OCI-LY3 (cell line): ENCODE data around the gene CHML.

ENCODE experiments used
- CTCF ChIP-seq: fragments of 200-600, 300-600 bp; sonication (generic); IDR thresholded peaks from 2 replicates; pipeline ENCODE4 v1.5.1; 2014; ENCODE audit warnings: antibody characterized with exemption, low read length, low read depth
- EZH2phosphoT487 ChIP-seq: fragments of 200-600 bp; shearing (Covaris generic); IDR thresholded peaks from 2 replicates; pipeline ENCODE4 v1.6.1; 2018; ENCODE audit warnings: antibody characterized with exemption, mixed run types, low read depth

GRCh38 chr1:241638909-241639622 lies 1.1 kb downstream of the CHML start:
- TF ChIP-seq CTCF (no peak), EZH2phosphoT487 (no peak)
